PC-9 (cell line): ENCODE results near the gene PDRG1. TPM values are rescaled to one million over a fixed set of nuclear protein-coding genes. Genes with fewer than 3 reads are reported as not detected.

ENCODE experiments used
- BruUV-seq: library from RNA; stranded (reverse); fragments of 400-500 nt; replicated peaks from 2 replicates; lab custom pipeline; 2021; lab: Mats Ljungman, UMichigan
- CTCF ChIA-PET: fragments of 300-600 bp; sonication (Branson Sonifier 250); formaldehyde crosslinking; loops from one replicate; lab custom pipeline; 2022; ENCODE audit warnings: antibody characterized with exemption; lab: Charles Lee
- POLR2A ChIA-PET: fragments of 300-600 bp; sonication (Branson Sonifier 250); formaldehyde crosslinking; loops from one replicate; lab custom pipeline; 2022; ENCODE audit warnings: antibody characterized with exemption; ENCODE audit not compliant: unreplicated experiment; lab: Charles Lee
- DNase-seq, 2 experiments: peaks; one replicate each; pipeline versions ENCODE4 v3.0.0 to v3.0.0-alpha.2; 2015 to 2022; ENCODE audit warnings: mixed read lengths in 1 of 2
- H2AFZ ChIP-seq: fragments of 200-600 bp; sonication (generic); 2 replicates; pipeline ENCODE4 v1.8.1; 2017; ENCODE audit warnings: antibody characterized with exemption
- H3F3A ChIP-seq: fragments of 200-600 bp; sonication (generic); 2 replicates; pipeline ENCODE4 v1.8.1; 2017; ENCODE audit warnings: antibody characterized with exemption, mild to moderate bottlenecking, low read depth; ENCODE audit not compliant: insufficient read depth
- H3K27ac ChIP-seq: fragments of 200-600 bp; sonication (generic); 2 replicates; pipeline ENCODE4 v1.6.1; 2016; ENCODE audit warnings: mixed run types
- H3K27me3 ChIP-seq: fragments of 200-600 bp; sonication (generic); 2 replicates; pipeline ENCODE4 v1.6.1; 2016; ENCODE audit warnings: low read depth, mixed run types; ENCODE audit not compliant: insufficient read depth
- H3K36me3 ChIP-seq: fragments of 200-600 bp; sonication (generic); 2 replicates; pipeline ENCODE4 v1.6.1; 2016; ENCODE audit warnings: low read depth, mixed run types
- H3K4me1 ChIP-seq: fragments of 200-600 bp; sonication (generic); replicated peaks from 2 replicates; pipeline ENCODE4 v1.6.1; 2016; ENCODE audit warnings: mixed run types; ENCODE audit not compliant: insufficient read depth
- H3K4me2 ChIP-seq: fragments of 200-600 bp; sonication (generic); 2 replicates; pipeline ENCODE4 v1.6.1; 2017; ENCODE audit warnings: mixed run types
- H3K4me3 ChIP-seq: fragments of 200-600 bp; sonication (generic); 2 replicates; pipeline ENCODE4 v1.6.1; 2016; ENCODE audit warnings: mixed run types
- H3K79me2 ChIP-seq: fragments of 200-600 bp; sonication (generic); 2 replicates; pipeline ENCODE4 v1.6.1; 2017; ENCODE audit warnings: low read depth, mixed run types
- H3K9me2 ChIP-seq: fragments of 200-600 bp; sonication (generic); 2 replicates; pipeline ENCODE4 v1.8.1; 2017; ENCODE audit warnings: mild to moderate bottlenecking; ENCODE audit not compliant: insufficient read depth
- H3K9me3 ChIP-seq: fragments of 200-600 bp; sonication (generic); 2 replicates; pipeline ENCODE4 v1.8.1; 2016; ENCODE audit warnings: low read depth; ENCODE audit not compliant: insufficient read depth
- H4K20me1 ChIP-seq: fragments of 200-600 bp; sonication (generic); 2 replicates; pipeline ENCODE4 v1.8.1; 2017; ENCODE audit not compliant: insufficient read depth
- EZH2 ChIP-seq: fragments of 200-600 bp; sonication (generic); IDR thresholded peaks from 2 replicates; pipeline ENCODE4 v1.8.0; 2017; ENCODE audit warnings: antibody characterized with exemption, low read depth
- intact Hi-C: fragments of 100-400 bp; cut with micrococcal nuclease; formaldehyde crosslinking; loops from one replicate; pipeline ENCODE4 v1.10.0; 2022; ENCODE audit not compliant: unreplicated experiment
- total RNA-seq: library from RNA; stranded (reverse); gene quantifications from 2 replicates; pipeline ENCODE4 v1.2.3, GENCODE V29; 2021
- TF ChIP-seq, protein P1 (sequence below): fragments of 200-600 bp; sonication (generic); conservative IDR thresholded peaks from 2 replicates; pipeline ENCODE4 v1.6.1; 2017; ENCODE audit warnings: mixed run types, antibody characterized with exemption, mild to moderate bottlenecking, moderate library complexity

Gene PDRG1
- total RNA-seq, 1 experiment from 2014 or later = 13.7 TPM

DNA sequence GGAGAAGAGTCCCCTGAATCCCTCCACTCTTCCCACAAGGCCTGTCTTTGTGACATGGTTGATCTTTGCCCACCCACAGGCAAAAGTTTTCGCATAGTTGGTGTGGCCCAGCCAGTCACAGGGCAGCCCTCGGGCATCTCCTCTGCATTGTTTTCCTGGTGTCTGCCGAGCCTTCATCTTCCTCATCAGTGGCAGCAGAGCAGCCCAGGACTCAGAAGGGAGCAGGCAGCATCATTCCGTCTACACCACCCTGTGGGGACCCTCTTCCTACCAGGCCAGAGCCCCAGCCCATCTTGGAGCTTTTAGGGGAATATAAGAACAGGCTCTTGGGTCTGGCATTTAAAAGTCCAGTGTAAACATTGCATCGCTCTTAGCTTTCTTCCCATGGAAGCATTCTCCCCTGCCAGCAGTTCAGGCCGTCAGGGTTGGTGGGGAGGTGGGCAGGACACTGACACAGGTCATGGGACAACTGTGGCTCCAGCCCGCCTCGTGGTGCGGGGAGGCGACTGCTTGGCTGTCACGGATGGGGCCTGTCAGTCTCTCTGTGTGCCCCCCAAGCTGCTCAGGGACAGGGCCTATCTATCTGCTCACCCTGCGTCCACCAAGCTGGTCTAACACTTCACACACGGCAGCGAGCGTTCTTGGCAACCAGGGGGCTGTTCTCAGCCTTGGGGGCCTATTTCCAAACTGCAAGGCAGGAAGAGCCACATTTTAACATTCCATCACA is 38.3 kb downstream of the PDRG1 start:
- H3K4me1 ChIP-seq = no peaks in the 10 kb centered on the region
- H2AFZ ChIP-seq = no peak overlapping the region
- POLR2A ChIA-PET = interaction anchor here (0.5 kb wide), 1 partner anchor 1088 kb away, joined by 3 read pairs; no protein-coding TSS in a partner anchor
- H3K4me2 ChIP-seq = no peak overlapping the region
- no peak for DNase-seq
- H3K9me2 ChIP-seq = no peaks in the 10 kb centered on the region
- no TSS peak for BruUV-seq
- no peak overlapping the region for H3K27ac ChIP-seq
- no peak overlapping the region for H3K4me3 ChIP-seq
- H3K36me3 ChIP-seq = no peaks in the 10 kb centered on the region
- intact Hi-C loops = no loop called here
- H3K9me3 ChIP-seq = no peaks in the 10 kb centered on the region
- H3K79me2 ChIP-seq = no peaks in the 10 kb centered on the region
- no peaks in the 10 kb centered on the region for H4K20me1 ChIP-seq
- peaks cover 14% of the 10 kb centered on the region for H3K27me3 ChIP-seq
- H3F3A ChIP-seq = no peaks in the 10 kb centered on the region
- no peak for TF ChIP-seq EZH2
- TF ChIP-seq, protein P1, sequence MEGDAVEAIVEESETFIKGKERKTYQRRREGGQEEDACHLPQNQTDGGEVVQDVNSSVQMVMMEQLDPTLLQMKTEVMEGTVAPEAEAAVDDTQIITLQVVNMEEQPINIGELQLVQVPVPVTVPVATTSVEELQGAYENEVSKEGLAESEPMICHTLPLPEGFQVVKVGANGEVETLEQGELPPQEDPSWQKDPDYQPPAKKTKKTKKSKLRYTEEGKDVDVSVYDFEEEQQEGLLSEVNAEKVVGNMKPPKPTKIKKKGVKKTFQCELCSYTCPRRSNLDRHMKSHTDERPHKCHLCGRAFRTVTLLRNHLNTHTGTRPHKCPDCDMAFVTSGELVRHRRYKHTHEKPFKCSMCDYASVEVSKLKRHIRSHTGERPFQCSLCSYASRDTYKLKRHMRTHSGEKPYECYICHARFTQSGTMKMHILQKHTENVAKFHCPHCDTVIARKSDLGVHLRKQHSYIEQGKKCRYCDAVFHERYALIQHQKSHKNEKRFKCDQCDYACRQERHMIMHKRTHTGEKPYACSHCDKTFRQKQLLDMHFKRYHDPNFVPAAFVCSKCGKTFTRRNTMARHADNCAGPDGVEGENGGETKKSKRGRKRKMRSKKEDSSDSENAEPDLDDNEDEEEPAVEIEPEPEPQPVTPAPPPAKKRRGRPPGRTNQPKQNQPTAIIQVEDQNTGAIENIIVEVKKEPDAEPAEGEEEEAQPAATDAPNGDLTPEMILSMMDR = no peak
- CTCF ChIA-PET = interaction anchor here (0.6 kb wide), 1 partner anchor 88 kb away, joined by 3 read pairs; no protein-coding TSS in a partner anchor

DNA sequence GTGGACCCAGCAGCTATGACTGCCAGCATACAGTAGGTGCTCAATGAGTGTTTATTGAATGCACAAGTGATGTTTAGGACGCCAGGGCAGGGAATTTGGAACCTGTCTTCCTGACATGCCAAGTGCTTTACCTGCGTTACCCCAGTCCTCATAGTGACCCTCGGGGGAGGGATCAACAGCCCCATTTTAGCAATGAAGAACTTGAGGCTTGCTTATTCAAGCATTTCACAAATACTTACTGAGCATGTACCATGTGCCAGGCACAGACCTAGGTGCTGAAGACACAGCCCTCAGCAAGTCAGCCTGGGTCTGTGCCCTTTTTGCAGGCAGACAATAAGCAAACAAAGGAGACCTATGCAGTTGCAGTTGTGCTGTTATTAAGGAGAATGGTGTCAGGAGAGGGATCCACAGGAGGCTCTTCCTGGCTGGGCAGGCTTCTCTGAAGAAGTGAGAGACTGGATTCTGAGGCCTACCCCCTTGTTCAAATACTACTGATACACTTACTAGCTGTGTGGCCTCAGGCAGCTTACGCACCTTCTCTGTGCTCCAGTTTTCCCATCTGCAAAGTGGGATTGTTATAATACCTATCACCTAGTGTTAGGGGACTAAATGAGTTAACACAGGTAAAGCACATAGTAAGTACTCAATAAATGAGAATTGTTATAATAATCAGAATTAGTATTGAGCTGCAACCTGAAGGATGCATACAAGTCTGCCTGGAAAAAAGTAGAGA is 41.6 kb downstream of the PDRG1 start:
- Histone ChIP-seq H3K9me3 (no peaks in the 10 kb centered on the region), H3K4me3 (no peak overlapping the region), H3K27me3 (peaks cover 4% of the 10 kb centered on the region; the same call in 1 of the 2 replicates), H3K9me2 (no peaks in the 10 kb centered on the region), H4K20me1 (no peaks in the 10 kb centered on the region), H3K4me2 (no peak overlapping the region), H3K36me3 (no peaks in the 10 kb centered on the region), H3K27ac (no peak overlapping the region), H3K4me1 (no peaks in the 10 kb centered on the region), H3K79me2 (no peaks in the 10 kb centered on the region), H2AFZ (no peak overlapping the region), H3F3A (no peaks in the 10 kb centered on the region)
- intact Hi-C loops = no loop called here
- ChIA-PET CTCF (no interaction called here), POLR2A (no interaction called here)
- TF ChIP-seq, protein P1 = no peak
- TF ChIP-seq EZH2 = no peak
- DNase-seq = no peak
- BruUV-seq = no TSS peak

DNA sequence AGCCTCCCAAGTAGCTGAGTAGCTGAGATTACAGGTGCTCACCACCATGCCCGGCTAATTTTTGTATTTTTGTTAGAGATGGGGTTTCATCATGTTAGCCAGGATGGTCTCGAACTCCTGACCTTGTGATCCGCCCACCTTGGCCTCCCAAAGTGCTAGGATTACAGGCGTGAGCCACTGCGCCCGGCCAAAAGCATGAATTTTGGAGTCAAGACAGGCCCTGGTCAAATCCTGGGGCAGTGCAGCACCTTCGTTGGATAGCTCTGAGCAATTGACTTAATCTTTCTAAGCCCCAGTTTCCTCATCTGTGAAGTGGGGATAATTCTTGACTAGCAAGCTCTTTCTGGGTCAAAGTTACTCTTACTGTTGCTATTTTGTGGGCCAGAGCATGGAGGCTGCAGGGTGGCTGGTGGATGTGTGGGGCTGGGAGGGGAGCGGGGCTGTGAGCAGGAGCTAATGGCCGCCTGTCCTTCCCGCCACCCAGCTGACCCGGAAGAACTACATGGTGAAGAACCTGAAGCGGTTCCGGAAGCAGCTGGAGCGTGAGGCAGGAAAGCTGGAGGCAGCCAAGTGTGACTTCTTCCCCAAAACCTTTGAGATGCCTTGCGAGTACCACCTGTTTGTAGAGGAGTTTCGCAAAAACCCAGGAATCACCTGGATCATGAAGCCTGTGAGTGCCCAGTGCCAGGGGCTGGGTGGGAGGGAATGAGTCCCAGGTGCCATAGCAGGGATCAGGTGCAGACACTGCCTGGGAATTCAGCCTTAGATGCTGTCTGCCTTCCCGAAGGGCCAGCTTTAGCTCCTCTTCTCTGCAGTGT is 42.4 kb downstream of the PDRG1 start:
- no peak overlapping the region for H3K27ac ChIP-seq
- POLR2A ChIA-PET = no interaction called here
- no peaks in the 10 kb centered on the region for H3F3A ChIP-seq
- no peaks in the 10 kb centered on the region for H3K9me2 ChIP-seq
- H3K9me3 ChIP-seq = no peaks in the 10 kb centered on the region
- no peak for DNase-seq
- H3K79me2 ChIP-seq = no peaks in the 10 kb centered on the region
- intact Hi-C loops = no loop called here
- no peak for TF ChIP-seq EZH2
- TF ChIP-seq, protein P1 = no peak
- no peaks in the 10 kb centered on the region for H3K4me1 ChIP-seq
- no peak overlapping the region for H3K4me2 ChIP-seq
- no peaks in the 10 kb centered on the region for H4K20me1 ChIP-seq
- peaks cover 4% of the 10 kb centered on the region; the same call in 1 of the 2 replicates for H3K27me3 ChIP-seq
- CTCF ChIA-PET = no interaction called here
- no TSS peak for BruUV-seq
- H3K4me3 ChIP-seq = no peak overlapping the region
- no peaks in the 10 kb centered on the region for H3K36me3 ChIP-seq
- no peak overlapping the region for H2AFZ ChIP-seq
